GM18499 (cell line): Measurements from ENCODE around the gene MET.
A peak's percentile ranks its signal among the peaks of the same experiment; 100 is the strongest.
"Not testable (repeated sequence)": the region's sequence is repeated elsewhere in the genome, so short reads cannot be mapped to it uniquely, and the experiment has no call there.

Source experiments
- ATAC-seq: cut with Tn5 transposase; IDR thresholded peaks from one replicate; pipeline ENCODE4 v1.9.1; 2021; ENCODE audit warnings: moderate number of reproducible peaks; ENCODE audit not compliant: insufficient read depth, unreplicated experiment

The MET gene

GRCh38 chr7:116801092-116801710 is 129.2 kb downstream of the MET start:
- ATAC-seq, result no peak

GRCh38 chr7:116802144-116802745 is 130.2 kb downstream of the MET start:
- no peak for ATAC-seq

- ATAC-seq, result peak; percentile 89
Measured at GRCh38 chr7:116802746-116803152, 130.8 kb downstream of the MET start.

GRCh38 chr7:116804471-116804870 is 132.5 kb downstream of the MET start:
- no peak for ATAC-seq

- no peak for ATAC-seq
Measured at GRCh38 chr7:116805100-116805544, 133.1 kb downstream of the MET start.

- ATAC-seq, result no peak
Measured at GRCh38 chr7:116806046-116806944, 134.3 kb downstream of the MET start.

GRCh38 chr7:116807011-116807560 is 135.1 kb downstream of the MET start:
- no peak for ATAC-seq

- no peak for ATAC-seq
Measured at GRCh38 chr7:116809636-116810266, 137.8 kb downstream of the MET start.

- ATAC-seq, result no peak
Measured at GRCh38 chr7:116810267-116811116, 138.5 kb downstream of the MET start.

- no peak for ATAC-seq
Measured at GRCh38 chr7:116811768-116812167, 139.8 kb downstream of the MET start.

- ATAC-seq, result no peak
Measured at GRCh38 chr7:116812860-116813259, 140.9 kb downstream of the MET start.

- not testable (repeated sequence) for ATAC-seq
Measured at GRCh38 chr7:116813371-116813770, 141.4 kb downstream of the MET start.

- ATAC-seq, result no peak
Measured at GRCh38 chr7:116815041-116815440, 143.0 kb downstream of the MET start.

GRCh38 chr7:116820149-116820548 is 148.2 kb downstream of the MET start:
- ATAC-seq, result no peak

GRCh38 chr7:116821647-116822046 is 149.7 kb downstream of the MET start:
- not testable (repeated sequence) for ATAC-seq

- no peak for ATAC-seq
Measured at GRCh38 chr7:116824449-116824848, 152.5 kb downstream of the MET start.

- no peak for ATAC-seq
Measured at GRCh38 chr7:116828281-116828680, 156.3 kb downstream of the MET start.

GRCh38 chr7:116829041-116829440 is 157.0 kb downstream of the MET start:
- no peak for ATAC-seq

- no peak for ATAC-seq
Measured at GRCh38 chr7:116829493-116829892, 157.5 kb downstream of the MET start.

- no peak for ATAC-seq
Measured at GRCh38 chr7:116832692-116833091, 160.7 kb downstream of the MET start.
